WTC11 (cell line): ENCODE results near the gene PUSL1. TPM values are rescaled to one million over a fixed set of nuclear protein-coding genes. Genes with fewer than 3 reads are reported as not detected.

ENCODE experiments used
- ATAC-seq: fragments of 200-7000 bp; cut with Tn5 transposase; 2 replicates; pipeline ENCODE4 v1.10.0; 2021; ENCODE audit warnings: mild to moderate bottlenecking, moderate library complexity
- CTCF ChIA-PET: fragments of 300-600 bp; sonication (Branson Sonifier 250); formaldehyde crosslinking; loops from one replicate; lab custom pipeline; 2021; ENCODE audit warnings: antibody characterized with exemption; lab: Charles Lee
- POLR2A ChIA-PET: fragments of 350-600 bp; sonication (Branson Sonifier 250); formaldehyde crosslinking; loops from one replicate; lab custom pipeline; 2021; ENCODE audit warnings: antibody characterized with exemption; lab: Charles Lee
- DNase-seq: peaks from one replicate; pipeline ENCODE4 v3.0.0; 2021; ENCODE audit warnings: low spot score
- H3K27ac Mint-ChIP-seq: 2 replicates; pipeline ENCODE4 v1.8.0; 2021; ENCODE audit warnings: mixed read lengths
- H3K27me3 Mint-ChIP-seq: 2 replicates; pipeline ENCODE4 v1.8.0; 2021; ENCODE audit warnings: low read depth, mild to moderate bottlenecking, moderate library complexity, mixed read lengths
- H3K36me3 Mint-ChIP-seq: 2 replicates; pipeline ENCODE4 v1.8.0; 2021; ENCODE audit warnings: mixed read lengths
- H3K4me1 Mint-ChIP-seq: 2 replicates; pipeline ENCODE4 v1.8.0; 2022; ENCODE audit warnings: mixed read lengths
- H3K4me3 Mint-ChIP-seq: 2 replicates; pipeline ENCODE4 v1.8.0; 2021; ENCODE audit warnings: mild to moderate bottlenecking, moderate library complexity, mixed read lengths
- H3K9me3 Mint-ChIP-seq: 2 replicates; pipeline ENCODE4 v1.8.0; 2021; ENCODE audit warnings: mixed read lengths
- ATF1 ChIP-seq: sonication (generic); formaldehyde crosslinking; IDR thresholded peaks from 2 replicates; pipeline ENCODE4 v1.8.1; 2023; ENCODE audit warnings: mild to moderate bottlenecking, moderate library complexity, missing genetic modification reagents
- E2F5 ChIP-seq: sonication (generic); formaldehyde crosslinking; IDR thresholded peaks from 2 replicates; pipeline ENCODE4 v1.8.1; 2022; ENCODE audit warnings: mild to moderate bottlenecking, moderate library complexity, missing genetic modification reagents
- FOXP1 ChIP-seq: sonication (generic); formaldehyde crosslinking; IDR thresholded peaks from 2 replicates; pipeline ENCODE4 v1.8.0; 2022; ENCODE audit warnings: missing genetic modification reagents, mild to moderate bottlenecking, moderate library complexity, borderline replicate concordance
- GABPB1 ChIP-seq: sonication (generic); formaldehyde crosslinking; IDR thresholded peaks from 2 replicates; pipeline ENCODE4 v1.8.1; 2023; ENCODE audit warnings: mild to moderate bottlenecking, missing genetic modification reagents
- MAX ChIP-seq: sonication (generic); formaldehyde crosslinking; IDR thresholded peaks from 2 replicates; pipeline ENCODE4 v1.8.0; 2022; ENCODE audit warnings: mild to moderate bottlenecking, missing genetic modification reagents
- MYBL2 ChIP-seq: sonication (generic); formaldehyde crosslinking; IDR thresholded peaks from 2 replicates; pipeline ENCODE4 v1.8.1; 2023; ENCODE audit warnings: mild to moderate bottlenecking, moderate library complexity, missing genetic modification reagents
- OVOL2 ChIP-seq: fragments of 250-450 bp; sonication (Bioruptor Pico); IDR thresholded peaks from 2 replicates; pipeline ENCODE4 v1.9.0; 2021; ENCODE audit warnings: mild to moderate bottlenecking, borderline replicate concordance
- PRDM15 ChIP-seq: sonication (generic); formaldehyde crosslinking; IDR thresholded peaks from 2 replicates; pipeline ENCODE4 v1.8.0; 2022; ENCODE audit warnings: missing genetic modification reagents
- SMAD4 ChIP-seq: sonication (generic); formaldehyde crosslinking; IDR thresholded peaks from 2 replicates; pipeline ENCODE4 v1.8.0; 2022; ENCODE audit warnings: mild to moderate bottlenecking, missing genetic modification reagents
- SOX15 ChIP-seq: fragments of 250-450 bp; sonication (Bioruptor Pico); IDR thresholded peaks from 2 replicates; pipeline ENCODE4 v1.9.0; 2021; ENCODE audit warnings: mild to moderate bottlenecking
- USF1 ChIP-seq: sonication (generic); formaldehyde crosslinking; IDR thresholded peaks from 2 replicates; pipeline ENCODE4 v1.8.0; 2022; ENCODE audit warnings: mild to moderate bottlenecking, missing genetic modification reagents
- ZBTB43 ChIP-seq: sonication (generic); formaldehyde crosslinking; IDR thresholded peaks from 2 replicates; pipeline ENCODE4 v1.8.1; 2023; ENCODE audit warnings: mild to moderate bottlenecking, missing genetic modification reagents
- ZNF512 ChIP-seq: sonication (generic); formaldehyde crosslinking; IDR thresholded peaks from 2 replicates; pipeline ENCODE4 v1.8.1; 2022; ENCODE audit warnings: missing genetic modification reagents, borderline replicate concordance
- total RNA-seq: library from RNA; stranded (reverse); gene quantifications from 3 replicates; pipeline ENCODE4 v1.2.3, GENCODE V29; 2021

Gene PUSL1
- total RNA-seq, 1 experiment from 2014 or later: 51.5 TPM

GRCh38 chr1:1262758-1263157, 45.6 kb upstream of the PUSL1 start:
- Mint-ChIP-seq H3K4me1 (peaks cover 11% of the 10 kb centered on the region), H3K9me3 (no peaks in the 10 kb centered on the region), H3K27me3 (no peaks in the 10 kb centered on the region), H3K4me3 (no peak overlapping the region), H3K36me3 (peaks cover 46% of the 10 kb centered on the region), H3K27ac (no peak overlapping the region)
- ATAC-seq: no peak
- ChIA-PET CTCF (no interaction called here), POLR2A (no interaction called here)
- no peak for DNase-seq
- TF ChIP-seq USF1 (CRISPR knock-in tag) (no peak), ZBTB43 (CRISPR knock-in tag) (no peak), GABPB1 (CRISPR knock-in tag) (no peak), ZNF512 (no peak), PRDM15 (no peak), MYBL2 (CRISPR knock-in tag) (no peak), ATF1 (no peak), SOX15 (CRISPR knock-in tag) (no peak)

- Mint-ChIP-seq H3K9me3 (no peaks in the 10 kb centered on the region), H3K27ac (no peak overlapping the region), H3K4me1 (0 out of 2 replicates have a peak, but pooled peaks cover 3% of the 10 kb centered on the region), H3K36me3 (peaks cover 47% of the 10 kb centered on the region), H3K4me3 (no peak overlapping the region), H3K27me3 (no peaks in the 10 kb centered on the region)
- POLR2A ChIA-PET: no interaction called here
- DNase-seq (no peak), ATAC-seq (no peak)
- TF ChIP-seq OVOL2 (CRISPR knock-in tag) (no peak), FOXP1 (no peak)
- CTCF ChIA-PET: interaction anchor here (0.7 to 2.0 kb wide), 4 partner anchors 9 to 84 kb away, joined by 3 to 6 read pairs (median 4); partner anchors contain the start of gene UBE2J2
Observed at GRCh38 chr1:1264026-1264425, 44.4 kb upstream of the PUSL1 start.

- H3K36me3 Mint-ChIP-seq: peaks cover 42% of the 10 kb centered on the region
- no peak for TF ChIP-seq SMAD4
- 0 out of 2 replicates have a peak, but pooled peaks have one; percentile 16 for TF ChIP-seq E2F5
- TF ChIP-seq MAX (CRISPR knock-in tag): 0 out of 2 replicates have a peak, but pooled peaks have one; percentile 35
- ATAC-seq (peak; percentile 79), DNase-seq (peak; percentile 69)
- H3K9me3 Mint-ChIP-seq: no peaks in the 10 kb centered on the region
- 0 out of 2 replicates have a peak, but pooled peaks cover under 1% of the 10 kb centered on the region for H3K4me1 Mint-ChIP-seq
- H3K4me3 Mint-ChIP-seq: no peak overlapping the region
- no peak overlapping the region for H3K27ac Mint-ChIP-seq
- no peaks in the 10 kb centered on the region for H3K27me3 Mint-ChIP-seq
- ChIA-PET CTCF (interaction anchor here (0.9 to 2.0 kb wide), 3 partner anchors 9 to 84 kb away, joined by 3 to 6 read pairs (median 5); partner anchors contain the start of gene UBE2J2), POLR2A (no interaction called here)
Observed at GRCh38 chr1:1264868-1265272, 43.5 kb upstream of the PUSL1 start.
